HG03139 (cell line): ENCODE measurements around the gene LCN9.

Source experiments
- ATAC-seq: cut with Tn5 transposase; IDR thresholded peaks from one replicate; pipeline ENCODE4 v1.9.1; 2021; ENCODE audit not compliant: unreplicated experiment

Gene LCN9

GRCh38 chr9:135716045-135716444 lies 52.9 kb downstream of the LCN9 start:
- ATAC-seq, result no peak
